HEK293 (cell line): Measurements from ENCODE around the gene BICRA.
"Not testable (repeated sequence)": the region's sequence is repeated elsewhere in the genome, so short reads cannot be mapped to it uniquely, and the experiment has no call there.

ENCODE experiments used
- CTCF ChIA-PET: fragments of 350-600 bp; formaldehyde crosslinking; extraction: SDS; loops from one replicate; lab custom pipeline; 2021; ENCODE audit warnings: antibody characterized with exemption; lab: Yijun Ruan, JAX
- POLR2A ChIA-PET: fragments of 300-600 bp; formaldehyde crosslinking; extraction: SDS; loops from one replicate; lab custom pipeline; 2020; ENCODE audit warnings: antibody characterized with exemption, inconsistent platforms; lab: Yijun Ruan, JAX
- H3K27ac ChIP-seq: fragments of 200-500 bp; sonication (Bioruptor generic); 2 replicates; pipeline ENCODE4 v1.5.1; 2014; ENCODE audit warnings: low read depth, low read length, control low read depth, inconsistent platforms; ENCODE audit errors: extremely low read depth
- H3K36me3 ChIP-seq, 2 experiments: fragments of 200-500 bp in 1 of 2; sonication (Bioruptor generic) in 1 of 2; 1 replicate in 1 of 2; 2 replicates in 1 of 2; pipeline ENCODE4 v1.5.1; 2014 to 2017; ENCODE audit warnings: inconsistent platforms in 2 of 2, low read length in 2 of 2; ENCODE audit not compliant: control insufficient read depth in 2 of 2, insufficient read depth in 1 of 2
- H3K4me1 ChIP-seq: fragments of 200-500 bp; sonication (Bioruptor generic); 2 replicates; pipeline ENCODE4 v1.5.1; 2014; ENCODE audit warnings: mild to moderate bottlenecking, low read length, inconsistent platforms; ENCODE audit not compliant: control insufficient read depth, insufficient read depth
- H3K4me3 ChIP-seq: 2 replicates; pipeline ENCODE4 v1.5.1; 2011; ENCODE audit warnings: low read depth, mild to moderate bottlenecking, control low read depth, low read length, moderate library complexity
- H3K9me3 ChIP-seq: fragments of 200-500 bp; sonication (Bioruptor generic); 2 replicates; pipeline ENCODE4 v1.5.1; 2014; ENCODE audit warnings: low read depth, low read length, inconsistent platforms; ENCODE audit not compliant: control insufficient read depth, insufficient read depth
- KLF1 ChIP-seq: fragments of 450-650 bp; formaldehyde crosslinking; IDR thresholded peaks from 2 replicates; pipeline ENCODE4 v1.5.1; 2016; ENCODE audit warnings: missing biosample characterization, missing genetic modification characterization
- PATZ1 ChIP-seq: fragments of 450-650 bp; formaldehyde crosslinking; IDR thresholded peaks from 2 replicates; pipeline ENCODE4 v1.5.1; 2016; ENCODE audit warnings: missing biosample characterization, missing genetic modification characterization
- PRDM1 ChIP-seq: fragments of 450-650 bp; formaldehyde crosslinking; IDR thresholded peaks from 2 replicates; pipeline ENCODE4; 2016; ENCODE audit warnings: missing biosample characterization, missing genetic modification characterization
- SP3 ChIP-seq: fragments of 450-650 bp; formaldehyde crosslinking; IDR thresholded peaks from 2 replicates; pipeline ENCODE4 v1.5.1; 2016; ENCODE audit warnings: missing biosample characterization, missing genetic modification characterization
- TSHZ1 ChIP-seq: fragments of 450-650 bp; formaldehyde crosslinking; IDR thresholded peaks from 2 replicates; pipeline ENCODE4 v1.5.1; 2016; ENCODE audit warnings: missing biosample characterization, missing genetic modification characterization, borderline replicate concordance
- WT1 ChIP-seq: fragments of 450-650 bp; formaldehyde crosslinking; IDR thresholded peaks from 2 replicates; pipeline ENCODE4 v1.5.1; 2016; ENCODE audit warnings: missing biosample characterization, missing genetic modification characterization
- ZBTB21 ChIP-seq: fragments of 450-650 bp; formaldehyde crosslinking; IDR thresholded peaks from 2 replicates; pipeline ENCODE4 v1.5.1; 2017; ENCODE audit warnings: missing biosample characterization, missing genetic modification characterization
- ZBTB26 ChIP-seq: fragments of 450-650 bp; formaldehyde crosslinking; optimal IDR thresholded peaks from 2 replicates; pipeline ENCODE3; 2016; ENCODE audit warnings: missing biosample characterization, mild to moderate bottlenecking, missing genetic modification characterization
- ZNF140 ChIP-seq: fragments of 450-650 bp; formaldehyde crosslinking; IDR thresholded peaks from 2 replicates; pipeline ENCODE4 v1.5.1; 2016; ENCODE audit warnings: missing biosample characterization, missing genetic modification characterization
- ZNF155 ChIP-seq: fragments of 450-650 bp; formaldehyde crosslinking; IDR thresholded peaks from 2 replicates; pipeline ENCODE4 v1.5.1; 2016; ENCODE audit warnings: missing biosample characterization, missing genetic modification characterization
- ZNF16 ChIP-seq: fragments of 450-650 bp; formaldehyde crosslinking; IDR thresholded peaks from 2 replicates; pipeline ENCODE4 v1.5.1; 2016; ENCODE audit warnings: low read depth, missing biosample characterization, missing genetic modification characterization
- ZNF18 ChIP-seq: fragments of 450-650 bp; formaldehyde crosslinking; IDR thresholded peaks from 2 replicates; pipeline ENCODE4 v1.5.1; 2016; ENCODE audit warnings: missing biosample characterization, missing genetic modification characterization
- ZNF24 ChIP-seq: fragments of 450-650 bp; formaldehyde crosslinking; IDR thresholded peaks from 2 replicates; pipeline ENCODE4 v1.5.1; 2016; ENCODE audit warnings: missing biosample characterization, missing genetic modification characterization
- ZNF324 ChIP-seq: fragments of 450-650 bp; formaldehyde crosslinking; IDR thresholded peaks from 2 replicates; pipeline ENCODE4 v1.5.1; 2016; ENCODE audit warnings: missing biosample characterization, missing genetic modification characterization
- ZNF366 ChIP-seq: fragments of 450-650 bp; formaldehyde crosslinking; conservative IDR thresholded peaks from 2 replicates; pipeline ENCODE4 v1.5.1; 2016; ENCODE audit warnings: missing biosample characterization, missing genetic modification characterization
- ZNF555 ChIP-seq: fragments of 450-650 bp; formaldehyde crosslinking; conservative IDR thresholded peaks from 2 replicates; pipeline ENCODE4 v1.5.1; 2017; ENCODE audit warnings: missing biosample characterization, mild to moderate bottlenecking, missing genetic modification characterization, inconsistent platforms
- ZNF596 ChIP-seq: fragments of 450-650 bp; IDR thresholded peaks from 2 replicates; pipeline ENCODE4 v1.5.0; 2018; ENCODE audit warnings: missing biosample characterization, mild to moderate bottlenecking, missing genetic modification characterization, moderate library complexity
- ZNF629 ChIP-seq: fragments of 450-650 bp; formaldehyde crosslinking; IDR thresholded peaks from 2 replicates; pipeline ENCODE4 v1.5.1; 2017; ENCODE audit warnings: missing biosample characterization, missing genetic modification characterization
- TF ChIP-seq, protein P1 (sequence below): fragments of 450-650 bp; formaldehyde crosslinking; IDR thresholded peaks from 2 replicates; pipeline ENCODE4 v1.5.1; 2016; ENCODE audit warnings: missing biosample characterization, missing genetic modification characterization
- TF ChIP-seq, protein P2 (sequence below): fragments of 450-650 bp; formaldehyde crosslinking; IDR thresholded peaks from 2 replicates; pipeline ENCODE4 v1.5.1; 2016; ENCODE audit warnings: missing biosample characterization, missing genetic modification characterization
- TF ChIP-seq, protein P3 (sequence below): fragments of 450-650 bp; formaldehyde crosslinking; IDR thresholded peaks from 2 replicates; pipeline ENCODE4 v1.5.1; 2016; ENCODE audit warnings: missing biosample characterization, missing genetic modification characterization

Gene BICRA

GRCh38 chr19:47728295-47728694 is 119.4 kb downstream of the BICRA start:
- H3K9me3 ChIP-seq, H3K4me1 ChIP-seq, H3K36me3 ChIP-seq, H3K4me3 ChIP-seq, H3K27ac ChIP-seq: not testable (repeated sequence)
- ChIA-PET POLR2A (interaction anchor here (0.8 kb wide), 1 partner anchor 21 kb away, joined by 7 read pairs; no protein-coding TSS in a partner anchor), CTCF (interaction anchor here (0.6 kb wide), 1 partner anchor 10 kb away, joined by 3 read pairs; no protein-coding TSS in a partner anchor)
- TF ChIP-seq ZNF366 (tag by site-specific recombination) (peak; percentile 72), PRDM1 (tag by site-specific recombination) (peak; percentile 98)

GRCh38 chr19:47729468-47729798 is 120.5 kb downstream of the BICRA start:
- peaks cover 4% of the 10 kb centered on the region for H3K4me1 ChIP-seq
- H3K27ac ChIP-seq, result no peak overlapping the region; the same call in 1 of the 2 replicates
- ChIA-PET CTCF (interaction anchor here (0.7 to 1.6 kb wide), 3 partner anchors 14 to 38 kb away, joined by 4 to 8 read pairs (median 4); partner anchors contain the start of gene EHD2), POLR2A (interaction anchor here (0.6 to 1.7 kb wide), 9 partner anchors 11 to 381 kb away, joined by 3 to 7 read pairs (median 4); partner anchors contain the start of genes DHX34 and NOP53)
- peak overlapping the region; percentile 45 for H3K4me3 ChIP-seq
- H3K36me3 ChIP-seq, result no peaks in the 10 kb centered on the region
- H3K9me3 ChIP-seq, result no peaks in the 10 kb centered on the region
- TF ChIP-seq ZNF18 (tag by site-specific recombination) (no peak), WT1 (tag by site-specific recombination) (peak; percentile 76; the same call in 1 of the 2 replicates), SP3 (peak; percentile 20; the same call in 1 of the 2 replicates), ZNF24 (tag by site-specific recombination) (0 out of 2 replicates have a peak, but pooled peaks have one; percentile 47), ZNF555 (no peak), ZNF140 (tag by site-specific recombination) (no peak), ZBTB21 (tag by site-specific recombination) (peak; percentile 44; the same call in 1 of the 2 replicates), KLF1 (peak; percentile 45; the same call in 1 of the 2 replicates), TSHZ1 (tag by site-specific recombination) (0 out of 2 replicates have a peak, but pooled peaks have one; percentile 27), ZBTB26 (tag by site-specific recombination) (peak; percentile 13), PRDM1 (tag by site-specific recombination) (peak; percentile 95; the same call in 1 of the 2 replicates), ZNF629 (tag by site-specific recombination) (peak; percentile 55; the same call in 1 of the 2 replicates), ZNF324 (no peak), ZNF16 (tag by site-specific recombination) (peak; percentile 4; the same call in 1 of the 2 replicates), ZNF596 (no peak), PATZ1 (tag by site-specific recombination) (peak; percentile 62; the same call in 1 of the 2 replicates), ZNF155 (tag by site-specific recombination) (no peak)
- TF ChIP-seq, protein P1, sequence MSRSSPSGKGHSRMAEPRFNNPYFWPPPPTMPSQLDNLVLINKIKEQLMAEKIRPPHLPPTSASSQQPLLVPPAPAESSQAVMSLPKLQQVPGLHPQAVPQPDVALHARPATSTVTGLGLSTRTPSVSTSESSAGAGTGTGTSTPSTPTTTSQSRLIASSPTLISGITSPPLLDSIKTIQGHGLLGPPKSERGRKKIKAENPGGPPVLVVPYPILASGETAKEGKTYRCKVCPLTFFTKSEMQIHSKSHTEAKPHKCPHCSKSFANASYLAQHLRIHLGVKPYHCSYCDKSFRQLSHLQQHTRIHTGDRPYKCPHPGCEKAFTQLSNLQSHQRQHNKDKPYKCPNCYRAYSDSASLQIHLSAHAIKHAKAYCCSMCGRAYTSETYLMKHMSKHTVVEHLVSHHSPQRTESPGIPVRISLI, result no peak
- TF ChIP-seq, protein P2, sequence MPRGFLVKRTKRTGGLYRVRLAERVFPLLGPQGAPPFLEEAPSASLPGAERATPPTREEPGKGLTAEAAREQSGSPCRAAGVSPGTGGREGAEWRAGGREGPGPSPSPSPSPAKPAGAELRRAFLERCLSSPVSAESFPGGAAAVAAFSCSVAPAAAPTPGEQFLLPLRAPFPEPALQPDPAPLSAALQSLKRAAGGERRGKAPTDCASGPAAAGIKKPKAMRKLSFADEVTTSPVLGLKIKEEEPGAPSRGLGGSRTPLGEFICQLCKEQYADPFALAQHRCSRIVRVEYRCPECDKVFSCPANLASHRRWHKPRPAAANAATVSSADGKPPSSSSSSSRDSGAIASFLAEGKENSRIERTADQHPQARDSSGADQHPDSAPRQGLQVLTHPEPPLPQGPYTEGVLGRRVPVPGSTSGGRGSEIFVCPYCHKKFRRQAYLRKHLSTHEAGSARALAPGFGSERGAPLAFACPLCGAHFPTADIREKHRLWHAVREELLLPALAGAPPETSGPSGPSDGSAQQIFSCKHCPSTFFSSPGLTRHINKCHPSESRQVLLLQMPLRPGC (tag by site-specific recombination), result 0 out of 2 replicates have a peak, but pooled peaks have one; percentile 36
- TF ChIP-seq, protein P3, sequence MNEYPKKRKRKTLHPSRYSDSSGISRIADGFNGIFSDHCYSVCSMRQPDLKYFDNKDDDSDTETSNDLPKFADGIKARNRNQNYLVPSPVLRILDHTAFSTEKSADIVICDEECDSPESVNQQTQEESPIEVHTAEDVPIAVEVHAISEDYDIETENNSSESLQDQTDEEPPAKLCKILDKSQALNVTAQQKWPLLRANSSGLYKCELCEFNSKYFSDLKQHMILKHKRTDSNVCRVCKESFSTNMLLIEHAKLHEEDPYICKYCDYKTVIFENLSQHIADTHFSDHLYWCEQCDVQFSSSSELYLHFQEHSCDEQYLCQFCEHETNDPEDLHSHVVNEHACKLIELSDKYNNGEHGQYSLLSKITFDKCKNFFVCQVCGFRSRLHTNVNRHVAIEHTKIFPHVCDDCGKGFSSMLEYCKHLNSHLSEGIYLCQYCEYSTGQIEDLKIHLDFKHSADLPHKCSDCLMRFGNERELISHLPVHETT (tag by site-specific recombination), result peak; percentile 55; the same call in 1 of the 2 replicates
